ENCODE results near the gene OTUD5. TPM values are rescaled to one million over a fixed set of nuclear protein-coding genes. Genes with fewer than 3 reads are reported as not detected.

OTUD5 gene
- total RNA-seq, 1 experiment from 2014 or later: 37.1 TPM

DNA sequence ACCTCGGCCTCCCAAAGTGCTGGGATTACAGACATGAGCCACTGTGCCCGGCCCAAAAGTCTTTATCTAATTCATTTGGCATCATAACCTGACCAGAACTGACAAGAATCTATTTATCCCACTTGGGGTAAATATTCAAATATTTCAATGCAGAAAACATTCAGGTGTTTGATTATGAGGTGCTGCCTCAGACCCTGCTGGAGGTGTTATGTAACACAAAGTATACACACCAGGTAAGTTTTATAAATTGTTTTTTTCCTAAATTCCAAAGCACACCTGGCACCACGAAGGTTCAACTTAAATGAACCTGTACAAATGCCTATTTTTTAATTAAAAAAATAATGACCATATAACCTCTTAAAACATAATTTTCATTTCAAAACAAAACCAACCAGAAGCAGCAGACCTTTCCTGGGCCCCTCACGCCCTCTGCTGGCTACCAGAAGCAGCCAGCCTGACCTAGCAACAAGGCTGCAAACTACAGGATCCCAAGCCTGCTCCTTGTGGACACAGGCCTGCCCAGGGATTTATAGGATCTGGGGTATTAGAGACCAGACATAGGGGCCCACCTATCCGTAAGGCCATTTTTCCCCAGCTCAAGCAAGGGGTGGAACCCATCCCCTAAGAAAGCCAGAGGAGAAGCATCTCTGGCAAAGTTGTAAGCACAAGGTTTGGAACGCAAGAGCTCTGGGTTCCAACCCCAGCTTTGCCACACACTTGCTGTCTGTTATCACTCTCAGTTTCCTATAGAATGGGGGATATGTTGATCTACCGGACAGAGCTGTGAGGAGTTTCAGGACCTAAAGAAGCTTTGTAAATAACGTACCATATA lies 11.7 kb downstream of the OTUD5 start:
- ChIA-PET CTCF (no interaction called here), POLR2A (ENCODE audit: unreplicated experiment) (no interaction called here)
- Histone ChIP-seq H3K9me3 (ENCODE audit: insufficient read depth, low read depth) (no peaks in the 10 kb centered on the region), H4K20me1 (ENCODE audit: insufficient read depth) (no peaks in the 10 kb centered on the region; the same call in 1 of the 2 replicates), H3F3A (ENCODE audit: insufficient read depth, low read depth) (no peaks in the 10 kb centered on the region), H3K4me3 (no peak overlapping the region), H2AFZ (no peak overlapping the region), H3K4me2 (no peak overlapping the region), H3K27me3 (ENCODE audit: insufficient read depth, low read depth) (no peaks in the 10 kb centered on the region), H3K4me1 (replicated peaks; ENCODE audit: insufficient read depth) (no peaks in the 10 kb centered on the region), H3K36me3 (ENCODE audit: low read depth) (no peaks in the 10 kb centered on the region), H3K27ac (no peak overlapping the region), H3K79me2 (ENCODE audit: low read depth) (no peaks in the 10 kb centered on the region), H3K9me2 (ENCODE audit: insufficient read depth) (no peaks in the 10 kb centered on the region)
- intact Hi-C loops (cut with micrococcal nuclease; ENCODE audit: unreplicated experiment): no loop called here
- DNase-seq: peak in 1 of 2 experiments; percentile 21
- no peak for TF ChIP-seq EZH2 (IDR thresholded peaks at IDR 0.05; ENCODE audit: low read depth)
- TF ChIP-seq, protein P1, sequence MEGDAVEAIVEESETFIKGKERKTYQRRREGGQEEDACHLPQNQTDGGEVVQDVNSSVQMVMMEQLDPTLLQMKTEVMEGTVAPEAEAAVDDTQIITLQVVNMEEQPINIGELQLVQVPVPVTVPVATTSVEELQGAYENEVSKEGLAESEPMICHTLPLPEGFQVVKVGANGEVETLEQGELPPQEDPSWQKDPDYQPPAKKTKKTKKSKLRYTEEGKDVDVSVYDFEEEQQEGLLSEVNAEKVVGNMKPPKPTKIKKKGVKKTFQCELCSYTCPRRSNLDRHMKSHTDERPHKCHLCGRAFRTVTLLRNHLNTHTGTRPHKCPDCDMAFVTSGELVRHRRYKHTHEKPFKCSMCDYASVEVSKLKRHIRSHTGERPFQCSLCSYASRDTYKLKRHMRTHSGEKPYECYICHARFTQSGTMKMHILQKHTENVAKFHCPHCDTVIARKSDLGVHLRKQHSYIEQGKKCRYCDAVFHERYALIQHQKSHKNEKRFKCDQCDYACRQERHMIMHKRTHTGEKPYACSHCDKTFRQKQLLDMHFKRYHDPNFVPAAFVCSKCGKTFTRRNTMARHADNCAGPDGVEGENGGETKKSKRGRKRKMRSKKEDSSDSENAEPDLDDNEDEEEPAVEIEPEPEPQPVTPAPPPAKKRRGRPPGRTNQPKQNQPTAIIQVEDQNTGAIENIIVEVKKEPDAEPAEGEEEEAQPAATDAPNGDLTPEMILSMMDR (conservative IDR thresholded peaks at IDR 0.05): peak; percentile 56
- no TSS peak for BruUV-seq (replicated peaks)

DNA sequence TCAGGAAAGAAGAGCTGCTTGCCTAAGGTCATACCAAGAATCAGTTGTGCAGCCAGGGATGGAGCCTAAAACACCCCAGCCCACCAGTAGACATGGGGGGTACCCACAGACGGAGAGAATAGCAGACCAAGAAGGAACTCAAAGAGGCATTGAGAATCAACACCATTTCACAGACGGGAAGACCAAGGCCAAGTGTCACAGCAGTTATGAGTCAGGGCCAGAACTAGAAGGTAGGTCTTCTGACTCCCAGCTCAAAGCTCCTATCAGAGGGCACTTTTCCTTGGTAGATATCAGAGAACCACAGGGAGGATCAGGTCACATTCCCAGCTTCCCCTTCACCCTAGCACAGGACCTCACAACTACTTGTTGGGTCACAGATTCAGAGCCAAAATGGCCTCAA lies 14.5 kb downstream of the OTUD5 start:
- no peaks in the 10 kb centered on the region for H3K9me2 ChIP-seq (ENCODE audit: insufficient read depth)
- H3F3A ChIP-seq (ENCODE audit: insufficient read depth, low read depth): no peaks in the 10 kb centered on the region
- H3K27ac ChIP-seq: no peak overlapping the region
- no peaks in the 10 kb centered on the region for H3K36me3 ChIP-seq (ENCODE audit: low read depth)
- no TSS peak for BruUV-seq (replicated peaks)
- ChIA-PET POLR2A (ENCODE audit: unreplicated experiment) (no interaction called here), CTCF (no interaction called here)
- no peak overlapping the region for H3K4me3 ChIP-seq
- H3K79me2 ChIP-seq (ENCODE audit: low read depth): no peaks in the 10 kb centered on the region
- TF ChIP-seq EZH2 (IDR thresholded peaks at IDR 0.05; ENCODE audit: low read depth): no peak
- TF ChIP-seq, protein P1 (conservative IDR thresholded peaks at IDR 0.05): no peak
- H3K9me3 ChIP-seq (ENCODE audit: insufficient read depth, low read depth): no peaks in the 10 kb centered on the region
- no peaks in the 10 kb centered on the region for H3K4me1 ChIP-seq (replicated peaks; ENCODE audit: insufficient read depth)
- no peak overlapping the region for H2AFZ ChIP-seq
- intact Hi-C loops (cut with micrococcal nuclease; ENCODE audit: unreplicated experiment): no loop called here
- DNase-seq: no peak
- no peaks in the 10 kb centered on the region for H3K27me3 ChIP-seq (ENCODE audit: insufficient read depth, low read depth)
- no peak overlapping the region for H3K4me2 ChIP-seq
- no peaks in the 10 kb centered on the region; the same call in 1 of the 2 replicates for H4K20me1 ChIP-seq (ENCODE audit: insufficient read depth)

DNA sequence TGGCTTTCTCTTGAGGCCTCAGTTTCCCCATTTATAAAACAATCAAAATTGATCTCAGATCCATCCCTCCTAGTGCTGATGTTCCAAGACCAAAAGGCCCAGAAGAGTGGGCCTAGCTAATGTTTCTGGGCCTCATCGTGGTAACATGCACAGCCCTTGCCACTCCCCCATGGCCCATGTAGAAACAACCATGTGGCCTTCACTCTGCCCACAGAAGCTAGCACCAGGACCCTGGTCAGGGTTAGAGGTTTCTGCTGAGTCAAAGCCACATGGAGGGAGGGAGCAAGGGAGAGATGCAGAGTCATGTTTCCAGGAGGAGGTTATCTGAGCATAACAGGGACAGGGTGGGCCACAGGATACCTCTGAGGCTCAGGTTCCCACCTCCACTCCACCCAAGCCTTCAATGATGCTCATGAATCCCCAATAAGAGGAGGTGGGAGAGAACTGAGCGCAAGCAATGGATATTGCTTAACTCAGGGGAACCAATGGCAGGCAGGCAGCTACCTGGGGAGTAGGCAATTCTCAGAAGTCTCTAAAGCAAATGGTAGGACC lies 16.9 kb downstream of the OTUD5 start:
- no TSS peak for BruUV-seq (replicated peaks)
- Histone ChIP-seq H3K27me3 (ENCODE audit: insufficient read depth, low read depth) (no peaks in the 10 kb centered on the region), H4K20me1 (ENCODE audit: insufficient read depth) (no peaks in the 10 kb centered on the region; the same call in 1 of the 2 replicates), H3K4me3 (no peak overlapping the region), H3K9me2 (ENCODE audit: insufficient read depth) (no peaks in the 10 kb centered on the region), H3F3A (ENCODE audit: insufficient read depth, low read depth) (no peaks in the 10 kb centered on the region), H3K79me2 (ENCODE audit: low read depth) (no peaks in the 10 kb centered on the region), H2AFZ (no peak overlapping the region), H3K36me3 (ENCODE audit: low read depth) (no peaks in the 10 kb centered on the region), H3K9me3 (ENCODE audit: insufficient read depth, low read depth) (no peaks in the 10 kb centered on the region), H3K4me1 (replicated peaks; ENCODE audit: insufficient read depth) (no peaks in the 10 kb centered on the region), H3K4me2 (no peak overlapping the region), H3K27ac (no peak overlapping the region)
- TF ChIP-seq, protein P1 (conservative IDR thresholded peaks at IDR 0.05): no peak
- no peak for TF ChIP-seq EZH2 (IDR thresholded peaks at IDR 0.05; ENCODE audit: low read depth)
- ChIA-PET POLR2A (ENCODE audit: unreplicated experiment) (no interaction called here), CTCF (no interaction called here)
- DNase-seq: no peak
- intact Hi-C loops (cut with micrococcal nuclease; ENCODE audit: unreplicated experiment): no loop called here
